PFSK-1 (cell line): ENCODE measurements around the gene NXPH3.

Experiments
- FOXP2 ChIP-seq: optimal IDR thresholded peaks from 2 replicates; pipeline ENCODE3; 2011; ENCODE audit warnings: borderline replicate concordance, control low read depth, inconsistent platforms; ENCODE audit not compliant: insufficient read depth; ENCODE audit errors: extremely low read length, extremely low read depth
- POLR2AphosphoS5 ChIP-seq: IDR thresholded peaks from 2 replicates; pipeline ENCODE4 v1.6.1; 2012; ENCODE audit warnings: low read depth, mild to moderate bottlenecking, control low read depth, low read length, moderate library complexity

- no peak for TF ChIP-seq POLR2AphosphoS5
- no peak for TF ChIP-seq FOXP2
These were observed 9.7 kb upstream of the NXPH3 start for GRCh38 chr17:49565948-49566491.
